ENCODE results near the gene EDC4. TPM values are rescaled to one million over a fixed set of nuclear protein-coding genes. Genes with fewer than 3 reads are reported as not detected.

The EDC4 gene
- polyA plus RNA-seq, 3 donors = 82.0 to 85.6 (median 83.2) TPM

DNA sequence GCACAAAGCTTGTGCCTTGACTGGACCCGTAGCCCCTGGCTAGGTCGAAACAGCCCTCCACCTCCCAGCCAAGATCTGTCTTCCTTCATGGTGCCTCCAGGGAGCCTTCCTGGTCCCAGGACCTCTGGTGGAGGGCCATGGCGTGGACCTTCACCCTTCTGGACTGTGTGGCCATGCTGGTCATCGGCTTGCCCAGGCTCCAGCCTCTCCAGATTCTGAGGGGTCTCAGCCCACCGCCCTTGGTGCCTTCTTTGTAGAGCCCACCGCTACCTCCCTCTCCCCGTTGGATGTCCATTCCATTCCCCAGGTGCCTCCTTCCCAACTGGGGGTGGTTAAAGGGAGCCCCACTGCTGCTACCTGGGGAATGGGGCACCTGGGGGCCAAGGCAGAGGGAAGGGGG lies 55.3 kb downstream of the EDC4 start:
- DNase-seq (ENCODE audit: low read depth in 3 of 3, low spot score in 2 of 3) = no peak

DNA sequence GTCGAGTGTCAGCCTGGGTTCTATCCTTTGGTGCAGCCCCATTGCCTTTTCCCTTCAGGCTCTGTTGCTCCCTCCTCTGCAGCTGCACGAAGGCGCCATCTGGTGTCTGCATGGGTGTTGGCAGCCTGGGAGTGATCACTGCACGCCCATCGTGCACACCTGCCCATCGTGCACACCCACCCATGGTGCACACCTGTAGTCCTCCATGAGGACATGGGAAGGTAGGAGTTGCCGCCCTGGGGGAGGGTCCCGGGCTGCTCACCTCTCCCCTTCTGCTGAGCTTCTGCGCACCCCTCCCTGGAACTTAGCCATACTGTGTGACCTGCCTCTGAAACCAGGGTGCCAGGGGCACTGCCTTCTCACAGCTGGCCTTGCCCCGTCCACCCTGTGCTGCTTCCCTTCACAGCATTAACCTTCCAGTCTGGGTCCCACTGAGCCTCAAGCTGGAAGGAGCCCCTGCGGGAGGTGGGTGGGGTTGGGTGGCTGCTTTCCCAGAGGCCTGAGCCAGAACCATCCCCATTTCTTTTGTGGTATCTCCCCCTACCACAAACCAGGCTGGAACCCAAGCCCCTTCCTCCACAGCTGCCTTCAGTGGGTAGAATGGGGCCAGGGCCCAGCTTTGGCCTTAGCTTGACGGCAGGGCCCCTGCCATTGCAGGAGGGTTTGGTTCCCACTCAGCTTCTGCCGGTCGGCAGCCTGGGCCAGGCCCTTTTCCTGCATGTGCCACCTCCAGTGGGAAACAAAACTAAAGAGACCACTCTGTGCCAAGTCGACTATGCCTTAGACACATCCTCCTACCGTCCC lies 55.9 kb downstream of the EDC4 start:
- DNase-seq (ENCODE audit: low read depth in 3 of 3, low spot score in 2 of 3) = peak in 1 of 3 donors; percentile 30

DNA sequence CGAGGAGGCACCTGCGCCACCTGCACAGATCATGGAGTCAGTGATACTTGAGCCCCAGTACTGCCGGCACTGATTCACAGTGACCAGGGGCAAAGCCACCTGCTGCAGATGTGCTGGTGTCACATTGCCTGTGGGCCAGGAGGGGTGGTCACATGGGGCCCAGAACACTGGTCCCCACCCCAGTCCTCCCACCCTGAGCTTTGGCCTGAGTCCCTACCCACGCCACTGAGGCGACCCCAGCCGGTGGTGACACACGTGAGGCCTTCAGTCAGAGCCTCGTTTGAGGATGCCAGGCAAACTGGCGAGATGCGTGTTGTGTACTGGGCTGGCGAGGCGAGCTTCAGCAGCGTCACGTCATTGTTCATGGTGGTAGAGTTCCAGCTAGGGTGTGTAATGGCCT lies 57.3 kb downstream of the EDC4 start:
- no peak for DNase-seq (ENCODE audit: low read depth in 3 of 3, low spot score in 2 of 3)

DNA sequence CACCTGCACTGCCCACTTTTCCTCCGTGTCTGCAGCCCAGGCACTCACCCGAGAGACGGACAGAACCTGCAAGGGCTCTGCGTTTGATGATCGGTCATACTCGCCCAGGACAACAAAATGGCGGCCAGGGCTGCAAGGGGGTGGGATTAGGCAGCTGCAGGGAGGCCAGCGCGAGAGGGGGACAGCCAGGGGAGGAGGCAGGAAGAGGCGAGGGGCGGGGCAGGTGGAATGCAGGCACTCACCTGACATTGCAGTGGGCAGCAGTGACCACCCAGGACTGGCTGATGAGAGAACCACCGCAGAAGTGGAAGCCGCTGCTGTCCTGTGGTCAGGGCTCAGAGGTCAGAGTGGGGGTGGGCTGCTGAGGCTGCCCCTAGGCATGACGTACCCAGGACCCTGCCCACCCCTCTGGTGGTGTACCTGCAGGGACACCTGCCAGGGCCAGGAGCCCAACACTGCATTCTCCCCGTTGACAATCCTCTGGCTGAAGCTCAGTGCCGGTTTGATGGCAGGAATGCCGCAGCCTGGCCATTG lies 57.9 kb downstream of the EDC4 start:
- no peak for DNase-seq (ENCODE audit: low read depth in 3 of 3, low spot score in 2 of 3)

Other genes with a start within 250 kb of the EDC4 start
- gene CARMIL2, start 227.9 kb upstream of the EDC4 start, polyA plus RNA-seq (ENCODE audit: insufficient read length in 3 of 3) = 1 to 10 TPM in 1 of 3 donors, under 1 TPM in 2; 0.65 to 1.0 (median 0.81) TPM
- gene ACD, start 212.8 kb upstream of the EDC4 start, polyA plus RNA-seq (ENCODE audit: insufficient read length in 3 of 3) = 10 to 100 TPM; 19.1 to 20.5 (median 19.8) TPM
- gene PARD6A, start 212.1 kb upstream of the EDC4 start, polyA plus RNA-seq (ENCODE audit: insufficient read length in 3 of 3) = 1 to 10 TPM; 2.3 to 3.2 (median 3.2) TPM
- 10 to 100 TPM; 17.8 to 21.2 (median 19.4) TPM for gene ENKD1, start 206.3 kb upstream of the EDC4 start, polyA plus RNA-seq (ENCODE audit: insufficient read length in 3 of 3)
- 1 to 10 TPM; 2.1 to 2.9 (median 2.5) TPM for gene C16orf86, start 206.2 kb upstream of the EDC4 start, polyA plus RNA-seq (ENCODE audit: insufficient read length in 3 of 3)
- 10 to 100 TPM; 19.5 to 22.0 (median 19.5) TPM for gene GFOD2, start 153.7 kb upstream of the EDC4 start, polyA plus RNA-seq (ENCODE audit: insufficient read length in 3 of 3)
- gene RANBP10, start 66.5 kb upstream of the EDC4 start, polyA plus RNA-seq (ENCODE audit: insufficient read length in 3 of 3) = 10 to 100 TPM; 19.2 to 22.3 (median 19.2) TPM
- 1 to 10 TPM; 6.2 to 7.8 (median 7.6) TPM for gene TSNAXIP1, start 66.2 kb upstream of the EDC4 start, polyA plus RNA-seq (ENCODE audit: insufficient read length in 3 of 3)
- 10 to 100 TPM; 27.5 to 34.1 (median 32.5) TPM for gene THAP11, start 30.7 kb upstream of the EDC4 start, polyA plus RNA-seq (ENCODE audit: insufficient read length in 3 of 3)
- gene NUTF2, start 26.1 kb upstream of the EDC4 start, polyA plus RNA-seq (ENCODE audit: insufficient read length in 3 of 3) = 100 to 1,000 TPM; 118 to 138 (median 134) TPM
- gene CENPT, start 25.4 kb upstream of the EDC4 start, polyA plus RNA-seq (ENCODE audit: insufficient read length in 3 of 3) = 10 to 100 TPM; 37.3 to 44.4 (median 40.6) TPM
- gene NRN1L, start 11.8 kb downstream of the EDC4 start, polyA plus RNA-seq (ENCODE audit: insufficient read length in 3 of 3) = not detected
- 10 to 100 TPM; 31.6 to 38.0 (median 35.5) TPM for gene PSKH1, start 20.2 kb downstream of the EDC4 start, polyA plus RNA-seq (ENCODE audit: insufficient read length in 3 of 3)
- 1 to 10 TPM; 6.7 to 7.6 (median 7.0) TPM for gene CTRL, start 58.8 kb downstream of the EDC4 start, polyA plus RNA-seq (ENCODE audit: insufficient read length in 3 of 3)
- 10 to 100 TPM; 20.3 to 21.9 (median 21.8) TPM for gene PSMB10, start 63.8 kb downstream of the EDC4 start, polyA plus RNA-seq (ENCODE audit: insufficient read length in 3 of 3)
- gene LCAT, start 71.1 kb downstream of the EDC4 start, polyA plus RNA-seq (ENCODE audit: insufficient read length in 3 of 3) = 10 to 100 TPM; 12.7 to 14.6 (median 13.4) TPM
- 10 to 100 TPM; 30.6 to 33.8 (median 30.9) TPM for gene SLC12A4, start 95.6 kb downstream of the EDC4 start, polyA plus RNA-seq (ENCODE audit: insufficient read length in 3 of 3)
- gene DPEP3, start 107.4 kb downstream of the EDC4 start, polyA plus RNA-seq (ENCODE audit: insufficient read length in 3 of 3) = under 1 TPM in 2 of 3 donors, not detected in 1; 0.06 to 0.11 TPM
- 1 to 10 TPM in 1 of 3 donors, under 1 TPM in 2; 0.57 to 1.0 (median 0.71) TPM for gene DPEP2, start 126.4 kb downstream of the EDC4 start, polyA plus RNA-seq (ENCODE audit: insufficient read length in 3 of 3)
- gene DPEP2NB, start 142.9 kb downstream of the EDC4 start, polyA plus RNA-seq (ENCODE audit: insufficient read length in 3 of 3) = not detected
- 10 to 100 TPM; 10.2 to 11.6 (median 11.0) TPM for gene DDX28, start 150.2 kb downstream of the EDC4 start, polyA plus RNA-seq (ENCODE audit: insufficient read length in 3 of 3)
- 10 to 100 TPM; 13.3 to 16.6 (median 14.1) TPM for gene DUS2, start 150.2 kb downstream of the EDC4 start, polyA plus RNA-seq (ENCODE audit: insufficient read length in 3 of 3)
- gene NFATC3, start 212.3 kb downstream of the EDC4 start, polyA plus RNA-seq (ENCODE audit: insufficient read length in 3 of 3) = 10 to 100 TPM; 35.7 to 39.6 (median 36.1) TPM